Activated naive CD8-positive, alpha-beta T cell (primary cell): ENCODE results near the gene TOR1AIP2.

Experiments
- H3K27ac Mint-ChIP-seq: one replicate; pipeline ENCODE4 v1.8.0; 2021; ENCODE audit warnings: mixed read lengths
- H3K27me3 Mint-ChIP-seq: one replicate; pipeline ENCODE4 v1.8.0; 2021; ENCODE audit warnings: mixed read lengths
- H3K36me3 Mint-ChIP-seq: one replicate; pipeline ENCODE4 v1.8.0; 2021; ENCODE audit warnings: mixed read lengths
- H3K4me1 Mint-ChIP-seq: one replicate; pipeline ENCODE4 v1.8.0; 2021; ENCODE audit warnings: low read depth, mixed read lengths
- H3K4me3 Mint-ChIP-seq: one replicate; pipeline ENCODE4 v1.8.0; 2021; ENCODE audit warnings: mild to moderate bottlenecking, mixed read lengths
- H3K9me3 Mint-ChIP-seq: one replicate; pipeline ENCODE4 v1.8.0; 2021; ENCODE audit warnings: low read depth, mixed read lengths

The TOR1AIP2 gene

GRCh38 chr1:179883040-179883744 is 5.6 kb upstream of the TOR1AIP2 start:
- H3K27ac Mint-ChIP-seq, result peak overlapping the region; percentile 100
- H3K9me3 Mint-ChIP-seq, result no peaks in the 10 kb centered on the region
- H3K4me1 Mint-ChIP-seq, result peaks cover 60% of the 10 kb centered on the region
- H3K4me3 Mint-ChIP-seq, result peak overlapping the region; percentile 98
- no peaks in the 10 kb centered on the region for H3K27me3 Mint-ChIP-seq
- no peaks in the 10 kb centered on the region for H3K36me3 Mint-ChIP-seq

GRCh38 chr1:179882253-179883039 is 4.8 kb upstream of the TOR1AIP2 start, which contains the start of gene TOR1AIP1:
Gene TOR1AIP1, plus strand, starts transcription at chr1:179882285. Its CDS starts 218 bp downstream, at chr1:179882503.
- no peaks in the 10 kb centered on the region for H3K27me3 Mint-ChIP-seq
- H3K4me3 Mint-ChIP-seq, result peak within 1 kb of the TSS; percentile 98
- peak within 1 kb of the TSS; percentile 100 for H3K27ac Mint-ChIP-seq
- no peaks in the 10 kb centered on the region for H3K9me3 Mint-ChIP-seq
- peaks cover 60% of the 10 kb centered on the region for H3K4me1 Mint-ChIP-seq
- H3K36me3 Mint-ChIP-seq, result no peaks in the 10 kb centered on the region

- peaks cover 56% of the 10 kb centered on the region for H3K4me1 Mint-ChIP-seq
- no peaks in the 10 kb centered on the region for H3K36me3 Mint-ChIP-seq
- no peaks in the 10 kb centered on the region for H3K27me3 Mint-ChIP-seq
- H3K4me3 Mint-ChIP-seq, result peak overlapping the region; percentile 98
- H3K27ac Mint-ChIP-seq, result peak overlapping the region; percentile 100
- no peaks in the 10 kb centered on the region for H3K9me3 Mint-ChIP-seq
These were observed 4.1 kb upstream of the TOR1AIP2 start for GRCh38 chr1:179881642-179882252.

- Mint-ChIP-seq H3K4me1 (peaks cover 58% of the 10 kb centered on the region), H3K27ac (no peak overlapping the region), H3K36me3 (no peaks in the 10 kb centered on the region), H3K27me3 (no peaks in the 10 kb centered on the region), H3K9me3 (no peaks in the 10 kb centered on the region), H3K4me3 (peak overlapping the region; percentile 17)
These were observed 2.2 kb upstream of the TOR1AIP2 start for GRCh38 chr1:179879797-179880196.

GRCh38 chr1:179876300-179876715 is 1.3 kb downstream of the TOR1AIP2 start:
- no peaks in the 10 kb centered on the region for H3K9me3 Mint-ChIP-seq
- no peaks in the 10 kb centered on the region for H3K27me3 Mint-ChIP-seq
- H3K4me3 Mint-ChIP-seq, result peak overlapping the region; percentile 93
- peaks cover 2% of the 10 kb centered on the region for H3K36me3 Mint-ChIP-seq
- H3K4me1 Mint-ChIP-seq, result peaks cover 66% of the 10 kb centered on the region
- no peak overlapping the region for H3K27ac Mint-ChIP-seq

- no peaks in the 10 kb centered on the region for H3K9me3 Mint-ChIP-seq
- H3K4me1 Mint-ChIP-seq, result peaks cover 65% of the 10 kb centered on the region
- peak overlapping the region; percentile 20 for H3K4me3 Mint-ChIP-seq
- H3K27ac Mint-ChIP-seq, result no peak overlapping the region
- no peaks in the 10 kb centered on the region for H3K27me3 Mint-ChIP-seq
- H3K36me3 Mint-ChIP-seq, result peaks cover 2% of the 10 kb centered on the region
These were observed 1.9 kb downstream of the TOR1AIP2 start for GRCh38 chr1:179875596-179876299.

GRCh38 chr1:179873438-179873851 is 4.2 kb downstream of the TOR1AIP2 start:
- Mint-ChIP-seq H3K4me3 (no peak overlapping the region), H3K36me3 (peaks cover 2% of the 10 kb centered on the region)

GRCh38 chr1:179872558-179872957 is 5.0 kb downstream of the TOR1AIP2 start:
- Mint-ChIP-seq H3K27me3 (no peaks in the 10 kb centered on the region), H3K4me3 (no peak overlapping the region), H3K4me1 (peaks cover 54% of the 10 kb centered on the region), H3K9me3 (no peaks in the 10 kb centered on the region), H3K27ac (peak overlapping the region; percentile 7), H3K36me3 (peaks cover 4% of the 10 kb centered on the region)

More at GRCh38 chr1:179873438-179873851, 4.2 kb downstream of the TOR1AIP2 start:
- H3K4me1 Mint-ChIP-seq, result peaks cover 59% of the 10 kb centered on the region
- H3K9me3 Mint-ChIP-seq, result no peaks in the 10 kb centered on the region
- no peaks in the 10 kb centered on the region for H3K27me3 Mint-ChIP-seq
- no peak overlapping the region for H3K27ac Mint-ChIP-seq

GRCh38 chr1:179871940-179872339 is 5.7 kb downstream of the TOR1AIP2 start:
- Mint-ChIP-seq H3K27me3 (no peaks in the 10 kb centered on the region), H3K27ac (no peak overlapping the region), H3K4me1 (peaks cover 52% of the 10 kb centered on the region), H3K9me3 (no peaks in the 10 kb centered on the region), H3K36me3 (peaks cover 4% of the 10 kb centered on the region), H3K4me3 (no peak overlapping the region)

GRCh38 chr1:179870870-179871269 is 6.7 kb downstream of the TOR1AIP2 start:
- Mint-ChIP-seq H3K4me3 (no peak overlapping the region), H3K36me3 (peaks cover 4% of the 10 kb centered on the region), H3K27ac (no peak overlapping the region), H3K27me3 (no peaks in the 10 kb centered on the region), H3K9me3 (no peaks in the 10 kb centered on the region), H3K4me1 (peaks cover 44% of the 10 kb centered on the region)

GRCh38 chr1:179867493-179868330 is 9.9 kb downstream of the TOR1AIP2 start:
- H3K27me3 Mint-ChIP-seq, result no peaks in the 10 kb centered on the region
- H3K9me3 Mint-ChIP-seq, result no peaks in the 10 kb centered on the region
- peaks cover 2% of the 10 kb centered on the region for H3K36me3 Mint-ChIP-seq
- no peak overlapping the region for H3K4me3 Mint-ChIP-seq
- no peak overlapping the region for H3K27ac Mint-ChIP-seq
- H3K4me1 Mint-ChIP-seq, result peaks cover 20% of the 10 kb centered on the region

GRCh38 chr1:179866616-179867015 is 11.0 kb downstream of the TOR1AIP2 start:
- no peak overlapping the region for H3K27ac Mint-ChIP-seq
- no peaks in the 10 kb centered on the region for H3K9me3 Mint-ChIP-seq
- H3K27me3 Mint-ChIP-seq, result no peaks in the 10 kb centered on the region
- H3K4me1 Mint-ChIP-seq, result peaks cover 11% of the 10 kb centered on the region
- H3K36me3 Mint-ChIP-seq, result peaks cover 2% of the 10 kb centered on the region
- H3K4me3 Mint-ChIP-seq, result no peak overlapping the region

GRCh38 chr1:179865377-179865776 is 12.2 kb downstream of the TOR1AIP2 start:
- Mint-ChIP-seq H3K4me3 (no peak overlapping the region), H3K27ac (no peak overlapping the region), H3K4me1 (peaks cover 6% of the 10 kb centered on the region)

GRCh38 chr1:179860652-179861051 is 17.0 kb downstream of the TOR1AIP2 start:
- Mint-ChIP-seq H3K36me3 (peaks cover 5% of the 10 kb centered on the region), H3K4me1 (no peaks in the 10 kb centered on the region), H3K9me3 (no peaks in the 10 kb centered on the region), H3K27me3 (no peaks in the 10 kb centered on the region), H3K27ac (no peak overlapping the region), H3K4me3 (no peak overlapping the region)

More at GRCh38 chr1:179865377-179865776, 12.2 kb downstream of the TOR1AIP2 start:
- no peaks in the 10 kb centered on the region for H3K9me3 Mint-ChIP-seq
- no peaks in the 10 kb centered on the region for H3K27me3 Mint-ChIP-seq
- H3K36me3 Mint-ChIP-seq, result peaks cover 6% of the 10 kb centered on the region
